MV-4-11 (cell line): ENCODE measurements around the gene CADM4.
"Not testable (repeated sequence)": the region's sequence is repeated elsewhere in the genome, so short reads cannot be mapped to it uniquely, and the experiment has no call there.

ENCODE experiments used
- DNase-seq: peaks from one replicate; lab custom pipeline; 2025; lab: John Stamatoyannopoulos, UW

Gene CADM4

GRCh38 chr19:43606569-43607229, 33.0 kb downstream of the CADM4 start:
- no peak for DNase-seq

DNA sequence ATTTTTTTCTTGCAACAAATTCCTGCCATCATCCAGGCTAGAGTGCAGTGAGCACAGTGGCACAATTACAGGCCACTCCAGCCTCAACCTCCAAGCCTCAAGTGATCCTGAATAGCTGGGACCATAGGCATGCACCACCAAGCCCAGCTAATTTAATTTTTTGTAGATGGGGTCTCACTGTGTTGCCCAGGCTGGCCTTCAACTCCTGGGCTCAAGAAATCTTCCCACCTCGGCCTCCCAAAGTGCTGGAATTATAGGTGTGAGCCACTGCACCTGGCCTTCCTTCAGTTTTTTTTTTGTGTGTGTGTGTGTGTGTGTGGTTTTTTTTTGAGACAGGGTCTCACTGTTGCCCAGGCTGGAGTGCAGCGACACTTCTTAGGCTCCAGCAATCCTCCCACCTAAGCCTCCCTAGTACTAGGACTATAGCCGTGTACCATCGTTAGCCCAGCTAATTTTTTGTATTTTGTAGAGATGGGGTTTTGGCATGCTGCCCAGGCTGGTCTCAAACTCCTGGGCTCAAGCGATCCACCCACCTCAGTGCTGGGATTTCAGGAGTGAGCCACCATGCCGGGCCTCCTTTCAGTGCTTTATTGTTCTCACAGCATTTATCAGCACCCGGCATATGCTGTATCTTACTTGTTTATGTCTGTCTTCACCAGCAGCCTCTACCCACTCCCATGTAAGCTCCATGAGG, 33.6 kb downstream of the CADM4 start:
- DNase-seq = no peak

DNA sequence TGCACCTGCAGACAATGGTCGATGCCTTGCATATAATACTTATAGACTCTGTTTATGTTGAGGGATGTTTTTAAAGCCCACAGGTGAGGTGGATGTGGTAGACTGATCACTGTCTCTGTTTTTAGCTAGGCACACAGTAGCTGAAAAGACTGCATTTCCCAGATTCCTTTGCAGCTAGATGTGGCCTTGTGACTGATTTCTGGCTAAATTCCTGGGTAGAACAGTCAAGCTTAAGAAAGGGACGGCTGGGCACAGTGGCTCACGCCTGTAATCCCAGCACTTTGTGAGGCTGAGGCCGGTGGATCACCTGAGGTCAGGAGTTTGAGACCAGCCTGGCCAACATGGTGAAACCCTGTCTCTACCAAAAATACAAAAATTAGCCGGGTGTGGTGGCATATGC, 39.3 kb downstream of the CADM4 start:
- DNase-seq = not testable (repeated sequence)

GRCh38 chr19:43599635-43600295, 39.9 kb downstream of the CADM4 start:
- no peak for DNase-seq

DNA sequence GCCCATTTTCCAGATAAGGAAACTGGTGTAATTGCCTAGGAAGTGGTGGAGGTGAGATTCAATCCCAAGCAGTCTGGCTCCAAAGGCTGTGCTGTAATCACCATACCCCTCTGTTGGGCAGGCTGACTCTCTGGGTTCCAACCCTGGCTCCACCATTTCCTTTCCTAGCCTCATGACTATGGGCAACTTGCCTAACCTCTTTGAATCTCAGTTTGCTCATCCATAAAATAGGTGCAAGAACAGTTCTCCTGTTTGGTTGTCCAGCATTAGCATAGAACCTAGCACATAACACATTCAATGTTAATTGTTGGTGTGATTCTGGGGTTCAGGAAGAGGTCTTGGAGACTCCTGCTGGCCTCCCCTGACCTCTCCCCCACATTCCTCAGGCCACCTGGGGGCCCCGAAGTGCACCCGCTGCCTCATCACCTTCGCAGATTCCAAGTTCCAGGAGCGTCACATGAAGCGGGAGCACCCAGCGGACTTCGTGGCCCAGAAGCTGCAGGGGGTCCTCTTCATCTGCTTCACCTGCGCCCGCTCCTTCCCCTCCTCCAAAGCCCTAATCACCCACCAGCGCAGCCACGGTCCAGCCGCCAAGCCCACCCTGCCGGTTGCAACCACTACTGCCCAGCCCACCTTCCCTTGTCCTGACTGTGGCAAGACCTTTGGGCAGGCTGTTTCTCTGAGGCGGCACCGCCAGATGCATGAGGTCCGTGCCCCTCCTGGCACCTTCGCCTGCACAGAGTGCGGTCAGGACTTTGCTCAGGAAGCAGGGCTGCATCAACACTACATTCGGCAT, 41.0 kb downstream of the CADM4 start:
- DNase-seq = no peak

- DNase-seq = peak; percentile 26
These were observed 41.8 kb downstream of the CADM4 start for GRCh38 chr19:43597876-43598275.

DNA sequence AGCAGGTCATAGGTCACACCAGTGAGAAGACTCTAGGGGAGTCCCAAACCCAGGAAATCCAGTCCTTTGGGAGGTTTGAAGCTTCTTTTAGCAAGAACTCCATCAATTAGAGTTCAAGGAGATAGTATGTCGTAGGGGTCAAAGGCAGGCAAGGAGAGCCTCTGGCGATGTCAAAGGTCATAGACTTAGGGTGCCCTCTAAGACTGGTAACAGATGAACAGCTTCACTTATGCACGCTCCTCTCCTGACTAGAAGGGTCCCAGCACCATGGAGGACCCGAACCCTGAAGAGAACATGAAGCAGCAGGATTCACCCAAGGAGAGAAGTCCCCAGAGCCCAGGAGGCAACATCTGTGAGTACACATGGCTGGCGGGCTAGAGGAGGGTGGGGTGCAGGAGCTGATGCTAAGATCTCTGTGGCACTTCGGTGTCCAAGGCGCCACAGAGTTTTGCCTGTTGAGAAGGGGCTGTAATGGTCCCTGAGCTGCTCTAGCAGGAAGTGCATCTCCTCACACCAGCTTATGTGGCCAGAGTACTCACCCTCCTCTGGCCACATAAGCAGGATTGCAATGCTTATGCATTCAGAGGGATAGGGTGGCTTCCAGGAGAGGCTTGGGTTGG, 42.7 kb downstream of the CADM4 start:
- DNase-seq = no peak

DNA sequence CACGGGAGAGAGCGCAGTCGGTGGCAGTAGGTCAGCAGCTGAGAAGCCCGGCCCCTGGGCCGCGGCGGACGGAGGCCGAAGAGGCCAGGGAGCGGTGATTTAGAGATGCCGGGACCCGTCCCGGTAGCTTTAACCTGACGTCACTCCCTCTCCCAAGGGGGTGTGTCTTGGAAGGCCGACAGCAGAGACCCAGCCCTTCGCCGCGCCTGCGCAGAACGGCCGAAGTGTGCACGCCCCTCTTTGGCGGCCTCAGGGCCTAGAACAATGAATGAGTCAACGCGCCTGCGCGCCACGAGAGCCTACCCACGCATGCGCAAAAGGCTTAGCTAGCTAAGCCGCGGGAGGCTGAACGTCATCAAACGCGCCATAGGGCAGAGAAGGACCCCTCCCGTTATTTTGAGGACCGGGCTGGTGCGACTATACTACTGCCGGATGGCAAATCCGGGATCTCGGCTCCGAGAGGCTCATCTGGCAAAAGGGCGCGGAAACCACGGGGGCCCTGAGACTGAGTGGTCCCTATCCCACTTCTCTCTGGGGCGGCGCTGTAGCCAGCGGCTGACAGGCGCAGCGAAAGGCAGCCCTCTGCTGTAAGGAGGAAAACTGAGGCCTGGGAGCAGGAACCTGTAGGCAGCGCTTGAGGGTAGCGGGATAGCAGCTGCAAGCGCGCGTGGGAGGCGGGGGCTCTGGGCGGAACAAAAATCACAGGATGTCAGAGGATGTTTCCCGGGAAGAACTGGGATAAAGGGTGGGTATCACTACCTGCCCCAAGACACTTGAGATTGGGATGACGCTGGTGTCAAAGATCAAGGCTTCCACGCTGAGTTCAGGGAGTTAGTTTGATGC, 43.4 kb downstream of the CADM4 start, which contains the start of the genes IRGQ and ZNF576:
Gene IRGQ (minus strand): TSS at position 136 of the 843 bp plus-strand sequence. CDS start 796 bp downstream, outside the sequence.
Gene ZNF576 (plus strand): TSS at position 597 of the 843 bp plus-strand sequence. CDS start 514 bp downstream, outside the sequence.
- DNase-seq = peak; percentile 100

GRCh38 chr19:43595605-43595998, 44.0 kb downstream of the CADM4 start:
- DNase-seq = no peak

DNA sequence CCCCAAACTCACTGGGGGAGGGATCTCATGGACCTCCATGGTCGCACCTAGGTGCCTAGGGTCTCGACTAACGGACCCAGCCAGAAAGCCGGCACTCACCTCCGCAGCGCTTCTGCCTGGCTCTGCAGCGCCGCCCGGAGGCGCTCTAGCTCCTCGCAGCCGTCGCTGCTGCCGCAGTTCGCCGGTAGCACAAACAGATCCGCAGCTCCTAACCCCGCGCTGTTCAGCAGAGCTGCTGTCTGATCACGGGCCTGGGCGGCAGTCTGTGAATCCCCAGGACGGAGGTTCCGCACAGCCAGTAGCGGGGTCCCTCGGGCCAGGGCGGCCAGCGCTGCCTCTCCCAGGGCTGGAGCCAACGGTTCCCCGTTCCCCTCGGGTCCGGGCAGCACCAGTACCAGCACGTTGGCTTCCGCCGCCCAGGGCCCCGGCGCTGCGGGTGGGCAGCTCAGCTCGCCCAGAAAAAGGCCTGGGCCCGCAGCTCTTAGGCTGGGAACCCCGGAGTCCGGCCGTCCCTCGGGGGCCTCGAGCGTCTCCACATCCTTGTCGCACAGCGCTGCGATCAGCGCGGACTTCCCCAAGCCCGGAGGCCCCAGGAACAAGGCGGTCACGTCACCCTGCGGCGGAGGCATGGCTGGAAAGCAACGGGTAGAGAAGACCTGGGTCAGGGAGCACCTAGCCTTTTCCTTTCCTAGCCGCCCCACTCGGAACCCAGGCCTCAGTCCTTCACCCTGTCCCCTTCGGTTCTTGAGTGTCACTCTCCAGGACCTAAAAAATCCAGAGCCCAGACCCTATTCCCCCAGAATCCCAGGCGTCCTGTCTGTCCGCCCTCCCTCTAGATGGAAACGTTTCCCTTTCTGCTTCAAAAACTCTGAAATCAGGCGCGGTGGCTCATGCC, 44.7 kb downstream of the CADM4 start:
- DNase-seq = peak; percentile 70

- no peak for DNase-seq
These were observed 45.5 kb downstream of the CADM4 start for GRCh38 chr19:43594081-43594697.

- no peak for DNase-seq
These were observed 46.8 kb downstream of the CADM4 start for GRCh38 chr19:43592800-43593350.

GRCh38 chr19:43591904-43592772, 47.5 kb downstream of the CADM4 start:
- DNase-seq = no peak

DNA sequence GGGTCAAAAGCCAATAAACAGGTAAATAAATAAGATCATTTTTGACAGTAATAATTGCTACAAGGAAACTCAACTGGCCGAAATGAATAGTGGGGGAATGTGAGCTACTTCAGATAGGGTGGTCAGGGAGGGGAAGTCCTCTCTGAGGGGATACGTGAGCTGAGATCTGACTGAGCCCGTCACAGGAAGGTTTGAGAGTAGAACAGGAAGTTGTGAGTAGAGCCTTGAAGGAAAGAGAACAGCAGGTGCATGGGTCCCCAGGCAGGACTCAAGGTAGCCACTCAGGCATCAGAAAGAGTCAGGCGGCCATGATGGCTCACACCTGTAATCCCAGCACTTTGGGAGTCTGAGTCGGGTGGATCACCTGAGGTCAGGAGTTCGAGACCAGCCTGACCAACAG, 50.0 kb downstream of the CADM4 start:
- no peak for DNase-seq

- no peak for DNase-seq
These were observed 50.4 kb downstream of the CADM4 start for GRCh38 chr19:43589277-43589676.

DNA sequence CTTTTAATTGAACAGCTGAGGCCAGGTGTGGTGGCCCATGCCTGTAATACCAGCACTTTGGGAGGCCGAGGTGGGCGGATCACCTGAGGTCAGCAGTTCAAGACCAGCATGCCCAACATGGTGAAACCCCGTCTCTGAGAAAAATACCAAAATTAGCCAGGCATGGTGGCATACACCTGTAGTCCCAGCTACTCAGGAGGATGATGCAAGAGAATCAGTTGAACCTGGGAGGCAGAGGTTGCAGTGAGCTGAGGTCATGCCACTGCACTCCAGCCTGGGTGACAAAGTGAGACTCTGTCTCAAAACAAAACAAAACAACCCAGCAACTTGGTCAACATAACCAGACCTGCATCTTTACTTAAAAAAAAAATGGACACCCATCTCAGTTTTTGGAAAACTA, 52.6 kb downstream of the CADM4 start:
- not testable (repeated sequence) for DNase-seq

DNA sequence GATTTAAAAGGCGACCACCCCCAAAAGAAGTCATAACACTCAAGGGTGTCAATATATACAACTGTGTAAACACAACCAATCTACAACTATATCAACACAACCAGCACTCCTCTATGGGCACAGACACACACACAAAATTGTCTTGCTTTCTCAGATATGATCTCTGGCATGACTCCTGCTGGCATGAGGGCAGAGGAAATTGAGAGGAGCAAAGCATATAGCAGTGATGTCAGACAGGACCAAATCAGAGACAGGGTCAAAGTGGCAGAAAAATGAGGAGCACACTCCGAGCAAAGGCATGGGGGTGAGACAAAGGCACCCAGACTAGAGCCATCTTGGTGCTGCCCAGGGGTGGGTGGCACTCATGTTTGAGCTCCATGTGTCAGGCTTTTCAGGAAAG, 53.3 kb downstream of the CADM4 start:
- DNase-seq = no peak

- DNase-seq = no peak
These were observed 55.2 kb downstream of the CADM4 start for GRCh38 chr19:43584484-43584883.
